K562 (cell line): ENCODE data around the gene SARS1. TPM values are rescaled to one million over a fixed set of nuclear protein-coding genes. Genes with fewer than 3 reads are reported as not detected.
A peak's percentile ranks its signal among the peaks of the same experiment; 100 is the strongest.

Source experiments
- BCOR ChIP-seq: fragments of 450-650 bp; IDR thresholded peaks from 2 replicates; pipeline ENCODE4 v1.6.1; 2016
- KDM1A ChIP-seq, 2 experiments: fragments of 450-650 bp; IDR thresholded peaks; 2 replicates each; pipeline ENCODE4 v1.6.1; 2016; ENCODE audit warnings: mild to moderate bottlenecking in 2 of 2
- ZFP36 ChIP-seq: fragments of 150-350 bp; IDR thresholded peaks from 2 replicates; pipeline ENCODE4 v1.6.1; 2018; ENCODE audit warnings: low read length, low read depth; ENCODE audit not compliant: partially characterized antibody
- ZNF518B ChIP-seq: fragments of 250-450 bp; sonication (Bioruptor Pico); IDR thresholded peaks from 2 replicates; pipeline ENCODE4 v1.5.0; 2021; ENCODE audit warnings: mild to moderate bottlenecking, moderate library complexity
- ZNF785 ChIP-seq: fragments of 250-450 bp; sonication (Bioruptor Pico); IDR thresholded peaks from 2 replicates; pipeline ENCODE4 v1.4.0; 2020; ENCODE audit warnings: mild to moderate bottlenecking
- polyA plus RNA-seq, 8 experiments: library from polyadenylated mRNA; depleted of rRNA in 4 of 8; stranded (reverse) in 5 of 8; unstranded in 3 of 8; fragments of >200 nt; fragmentation: Nextera tagmentation in 2 of 8; fragmentation: Illumina TruSeq in 1 of 8; extraction: Ambion mirVana in 2 of 8; extraction: Trizol in 1 of 8; gene quantifications; 2 replicates each; pipeline versions ENCODE4 v1.2.1 to v1.2.3, GENCODE V29; 2011 to 2014; ENCODE audit warnings: inconsistent platforms in 1 of 8, missing spikeins in 1 of 8
- total RNA-seq, 7 experiments: library from RNA; depleted of rRNA in 6 of 7; stranded (reverse); fragments of >200 nt in 6 of 7; fragmentation: Illumina TruSeq in 2 of 7; extraction: Trizol in 2 of 7; gene quantifications; 2 replicates each; pipeline versions ENCODE4 v1.2.1 to v1.2.3, GENCODE V29; 2011 to 2021; ENCODE audit warnings: low replicate concordance in 1 of 7

SARS1 gene
- total and polyA plus RNA-seq, 9 of the 15 experiments (the other 6 are each of a cell fraction or from before 2014, with no cell fraction given) = 221 to 623 (median 254) TPM

- no peak for TF ChIP-seq ZNF518B (CRISPR knock-in tag)
- peak; percentile 65 for TF ChIP-seq BCOR
- no peak for TF ChIP-seq ZNF785 (CRISPR knock-in tag)
- TF ChIP-seq KDM1A (IDR thresholded peaks at IDR 0.05) = peak; percentile 38 to 41; a peak in 1 of 4 replicates
- TF ChIP-seq ZFP36 = peak; percentile 38
- TF ChIP-seq, all 486 proteins: peak for 7
These were observed 45.1 kb downstream of the SARS1 start (continued) for GRCh38 chr1:109258481-109259466.
